ENCODE results near the gene GLIS1. TPM values are rescaled to one million over a fixed set of nuclear protein-coding genes. Genes with fewer than 3 reads are reported as not detected.

The GLIS1 gene
- total RNA-seq, 1 experiment from 2014 or later: 0.14 TPM

DNA sequence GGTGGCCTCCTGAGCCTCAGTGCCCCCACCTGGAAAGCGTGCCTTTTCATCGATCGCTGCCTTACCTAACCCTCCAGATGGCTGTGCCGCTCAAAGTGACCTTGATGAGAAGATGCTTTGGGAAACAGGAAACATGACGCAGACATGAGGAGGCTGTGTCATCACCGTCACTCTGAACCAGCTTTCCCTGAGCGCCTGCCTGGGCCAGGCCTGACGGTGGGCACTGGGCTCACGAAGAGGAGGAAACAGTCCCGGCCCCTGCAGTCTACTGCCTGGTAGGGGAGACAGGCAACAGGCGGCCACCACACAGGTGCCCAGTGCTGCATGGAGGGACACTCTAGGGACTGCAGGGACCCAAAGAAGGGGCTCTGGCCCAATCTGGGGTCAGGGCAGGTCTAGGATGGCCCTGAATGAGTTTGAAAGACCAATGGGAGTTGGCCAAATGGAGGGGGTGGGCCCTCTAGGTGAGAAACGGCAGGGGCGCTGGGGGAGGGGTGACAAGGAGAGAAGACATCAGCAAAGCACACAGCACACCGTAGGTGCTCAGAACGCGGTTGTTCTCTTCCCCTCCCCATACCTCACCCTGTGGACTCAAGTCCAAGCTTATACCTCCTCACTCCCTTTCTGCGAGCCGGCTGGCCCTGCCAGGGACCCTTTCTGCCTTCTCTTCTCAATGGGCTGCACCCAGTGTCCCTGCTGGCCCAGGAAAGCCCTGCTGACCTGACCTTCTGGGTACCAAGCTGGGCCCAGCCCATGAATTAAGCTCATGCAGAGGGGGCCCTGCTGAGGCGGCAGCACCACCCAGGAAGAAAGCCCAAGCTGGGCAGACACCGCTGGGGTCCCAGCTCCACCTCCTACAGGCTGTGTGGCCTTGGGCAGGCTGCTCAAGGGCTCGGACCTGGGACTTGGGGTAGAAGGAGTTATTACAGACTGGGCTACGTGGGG is 44.9 kb downstream of the GLIS1 start:
- DNase-seq (ENCODE audit: low spot score): no peak

DNA sequence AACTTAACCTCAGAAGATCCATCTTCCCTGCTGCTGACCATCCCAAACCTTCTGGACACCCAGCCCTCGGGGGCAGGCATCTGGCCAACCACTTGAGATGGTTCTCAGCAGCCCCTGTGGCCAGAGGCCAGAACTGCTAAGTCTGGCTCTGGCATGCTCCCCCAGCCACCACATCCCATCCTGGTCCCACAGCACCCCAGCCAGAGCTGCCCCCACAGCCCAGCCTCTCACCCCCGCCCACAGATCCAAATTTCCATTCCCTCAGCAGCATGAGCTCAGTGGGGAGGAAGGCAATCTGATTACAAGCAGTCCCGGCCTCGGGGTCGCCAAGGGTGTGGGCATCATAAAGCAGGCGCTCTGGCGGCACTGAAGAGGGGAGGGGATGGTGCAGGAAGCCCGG is 45.6 kb downstream of the GLIS1 start:
- DNase-seq (ENCODE audit: low spot score): no peak

DNA sequence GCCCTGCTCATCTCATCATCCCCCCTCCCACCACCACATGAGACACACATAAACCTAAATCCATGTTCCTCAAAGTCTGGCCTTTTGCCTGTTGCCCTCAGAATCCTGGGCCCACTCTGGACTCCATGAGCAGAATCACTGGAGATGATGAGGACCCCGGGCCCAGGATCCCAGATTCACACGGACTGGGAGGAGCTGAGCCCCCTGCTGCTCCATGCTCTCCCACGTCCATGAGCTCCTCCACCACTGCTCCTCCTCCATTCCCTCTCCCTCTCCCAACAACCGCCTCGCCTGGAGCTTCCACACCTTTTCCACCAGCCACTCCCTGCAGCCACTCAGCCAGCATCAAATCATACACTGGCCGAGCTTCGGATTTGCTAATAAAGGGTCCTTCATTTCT is 47.6 kb downstream of the GLIS1 start:
- DNase-seq (ENCODE audit: low spot score): no peak

DNA sequence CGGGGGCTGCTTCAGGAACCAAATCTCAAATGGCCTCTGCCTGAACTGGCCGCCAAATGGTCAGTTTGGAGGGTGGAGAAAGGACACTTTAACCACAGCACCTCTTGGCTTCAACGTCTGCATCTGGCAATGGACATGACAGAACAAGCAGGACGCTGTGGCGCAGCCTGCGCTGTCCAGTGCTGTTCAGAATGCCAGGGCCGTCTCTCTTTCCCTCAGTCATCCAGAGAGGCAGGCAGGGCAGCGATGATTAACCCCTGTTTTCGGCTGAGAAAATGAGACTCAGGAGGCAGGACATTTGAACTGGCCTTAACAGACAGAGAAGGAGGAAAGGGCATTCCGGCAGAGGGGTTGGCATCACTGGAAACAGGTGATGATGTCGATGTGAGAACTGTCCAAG is 48.6 kb downstream of the GLIS1 start:
- DNase-seq (ENCODE audit: low spot score): no peak

DNA sequence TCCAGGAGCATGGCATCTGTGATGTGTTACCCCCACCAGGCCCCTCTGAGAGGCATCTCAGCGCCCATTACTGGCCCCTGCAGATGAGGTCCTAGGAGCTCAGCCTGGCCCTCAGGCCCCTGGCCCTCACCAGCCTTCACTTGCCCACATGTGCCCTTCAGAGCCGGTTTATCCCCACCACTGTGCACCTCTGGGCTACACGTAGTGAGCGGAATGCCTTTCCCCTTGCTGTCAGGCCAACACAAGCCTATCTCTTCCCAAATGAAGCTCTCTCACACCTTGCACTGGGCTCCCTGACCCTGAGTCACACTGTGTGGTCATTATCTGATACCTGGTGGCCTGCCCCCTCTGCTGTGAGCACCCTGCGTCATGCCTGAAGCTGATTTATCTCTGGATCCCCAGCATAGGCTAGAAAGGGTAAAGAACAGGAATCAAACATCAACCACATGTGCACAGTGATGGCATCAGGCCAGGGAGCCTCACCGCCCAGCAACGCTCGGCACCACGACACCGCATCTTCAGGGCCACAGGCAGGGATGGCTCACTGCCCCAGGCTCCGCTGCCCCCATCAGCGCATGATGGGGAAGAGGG is 49.1 kb downstream of the GLIS1 start:
- DNase-seq (ENCODE audit: low spot score): no peak

DNA sequence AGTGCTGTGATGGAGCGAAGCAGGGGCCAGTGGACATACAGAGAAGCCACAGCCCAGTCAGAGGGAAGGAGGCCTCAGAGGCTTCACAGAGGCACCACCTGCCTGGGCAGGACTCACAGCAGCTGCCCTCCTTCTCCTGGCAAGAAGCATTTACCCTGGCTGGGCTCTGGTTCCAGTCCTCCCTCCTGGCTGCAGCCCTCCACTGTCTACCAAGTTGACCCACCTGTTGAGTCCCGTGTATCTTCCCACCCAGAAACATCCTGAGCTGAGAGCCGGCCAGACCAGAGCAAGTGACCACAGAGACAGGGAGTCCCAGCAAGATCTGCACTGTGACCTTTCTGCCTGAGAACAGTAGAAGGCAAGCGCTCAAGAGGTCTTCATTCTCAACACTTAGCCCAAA is 49.7 kb downstream of the GLIS1 start:
- DNase-seq (ENCODE audit: low spot score): no peak

DNA sequence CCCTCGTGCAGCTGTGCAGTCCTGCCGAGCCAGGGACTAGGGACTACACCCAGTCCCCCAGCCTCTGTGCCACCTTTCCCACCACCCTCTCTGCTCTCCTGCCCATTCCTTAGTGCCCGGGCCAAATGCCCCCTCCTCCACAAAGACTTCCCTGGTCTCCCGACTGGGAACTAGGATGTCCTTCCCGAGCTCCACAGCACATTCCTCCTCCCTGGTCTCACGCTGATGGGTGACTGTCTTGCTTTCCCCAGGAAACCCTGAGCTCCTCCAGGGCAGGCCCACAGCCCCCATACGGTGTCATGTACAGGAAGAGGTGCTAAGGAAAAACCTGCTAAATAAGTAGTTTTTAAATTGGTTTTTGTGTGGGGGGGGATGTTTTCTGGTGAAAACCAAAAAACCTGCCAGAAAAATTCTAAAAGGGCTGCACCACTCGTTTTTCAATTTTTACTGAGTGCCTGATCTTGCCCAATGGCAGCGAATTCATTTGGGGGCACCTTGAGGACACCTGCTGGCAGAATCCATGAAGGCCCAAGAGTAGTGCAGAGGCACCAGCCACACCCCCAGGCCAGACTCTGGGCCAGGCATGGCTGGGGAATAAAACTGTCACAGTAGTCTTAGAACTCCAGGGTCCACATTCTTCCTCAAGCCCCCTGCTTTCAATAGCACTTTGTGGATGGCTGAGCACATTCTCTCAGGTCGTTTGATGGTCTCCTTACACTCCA is 50.4 kb downstream of the GLIS1 start:
- DNase-seq (ENCODE audit: low spot score): no peak

DNA sequence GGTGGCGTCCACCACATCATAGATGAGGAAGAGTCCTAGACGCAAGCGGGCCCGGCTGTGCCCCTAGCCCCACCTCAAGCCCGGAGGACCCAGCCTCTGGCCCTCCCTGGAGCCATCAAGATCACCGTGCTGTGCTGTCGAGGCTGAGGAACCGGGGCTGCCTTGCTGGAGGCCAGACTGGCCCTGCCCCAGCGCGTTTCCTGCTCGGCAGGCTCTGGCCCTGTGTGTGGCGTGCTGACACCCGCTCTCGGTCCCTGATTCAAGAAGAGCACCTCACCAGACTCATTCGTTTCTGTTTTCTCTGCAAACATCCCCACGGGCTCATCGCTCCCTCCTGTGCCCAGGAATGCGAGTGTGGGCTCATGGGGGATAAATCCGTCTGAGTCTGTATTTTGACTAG is 51.1 kb downstream of the GLIS1 start:
- DNase-seq (ENCODE audit: low spot score): no peak

DNA sequence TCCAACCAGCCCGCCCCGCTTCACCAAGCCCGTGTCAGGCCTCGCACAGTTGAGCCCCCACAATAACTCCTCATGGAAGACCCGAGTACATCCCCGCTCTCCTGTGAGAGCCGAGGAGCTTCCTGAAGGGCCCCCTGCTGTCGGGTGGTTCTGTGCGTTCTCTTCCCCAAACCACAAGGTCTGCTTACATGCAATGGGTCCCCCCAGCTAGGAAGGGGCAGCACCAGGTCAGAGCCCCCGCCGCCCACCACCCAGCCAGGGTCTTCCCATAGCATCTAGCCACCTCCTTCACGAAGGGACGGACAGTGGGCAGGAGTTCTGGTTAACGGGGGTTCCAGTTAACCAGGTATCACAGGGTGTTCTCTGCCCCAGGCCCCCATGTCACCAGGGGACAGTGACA is 51.5 kb downstream of the GLIS1 start:
- no peak for DNase-seq (ENCODE audit: low spot score)

DNA sequence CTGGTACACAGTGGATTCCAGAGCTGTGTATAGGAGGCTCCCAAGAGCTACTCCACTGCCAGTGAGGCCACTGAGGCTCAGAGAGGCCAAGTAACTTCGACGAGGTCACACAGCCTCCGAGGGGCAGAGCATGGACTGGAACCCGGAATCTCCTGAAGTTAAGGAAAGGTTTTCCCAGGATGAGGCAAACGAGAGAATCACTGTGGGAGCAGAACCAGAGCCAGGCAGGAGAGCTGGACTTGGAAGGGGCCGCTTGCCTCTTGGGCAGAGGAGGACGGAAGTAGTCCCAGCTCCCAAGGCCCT is 52.0 kb downstream of the GLIS1 start:
- no peak for DNase-seq (ENCODE audit: low spot score)

DNA sequence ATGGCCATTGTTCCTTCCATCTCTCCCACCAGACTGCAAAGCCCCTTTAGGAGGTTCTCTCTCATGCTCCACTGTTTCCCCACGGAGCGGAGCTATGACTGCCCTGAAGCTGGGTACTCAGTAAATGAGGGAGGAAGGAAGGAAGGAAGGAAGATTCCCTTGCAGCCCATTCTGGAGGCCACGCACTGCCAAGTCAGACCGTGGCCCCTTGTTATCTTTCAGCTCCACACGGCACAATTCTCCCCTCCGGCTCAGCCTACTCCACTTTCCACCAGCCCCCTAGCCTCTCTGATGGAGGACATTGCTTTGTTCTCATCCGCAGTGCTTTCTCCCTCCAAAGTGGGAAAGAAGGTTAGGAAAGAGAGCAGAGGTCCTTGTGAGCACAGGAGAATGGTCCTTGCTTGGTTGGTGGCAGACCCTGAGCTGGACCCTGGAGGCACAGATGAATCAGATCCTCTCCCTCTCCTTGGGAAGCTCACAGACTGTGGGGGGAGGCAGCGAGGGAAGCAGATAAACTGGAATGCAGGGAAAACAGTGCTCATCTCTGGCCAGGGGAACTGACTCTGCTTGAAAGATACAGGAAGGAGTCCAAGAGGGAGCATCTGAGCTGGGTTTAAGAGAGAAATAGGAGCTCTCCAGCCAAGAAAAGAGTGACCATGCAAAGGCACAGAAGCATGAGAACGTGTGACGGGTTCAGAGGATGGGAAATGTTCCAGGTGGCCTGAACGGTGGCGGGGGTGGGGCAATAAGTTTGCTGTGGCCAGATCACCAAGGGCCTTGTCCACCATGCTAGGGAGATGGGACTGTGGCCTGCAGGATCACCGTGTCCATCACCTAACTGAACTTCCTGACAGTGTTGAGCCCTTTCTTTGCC is 52.6 kb downstream of the GLIS1 start:
- DNase-seq (ENCODE audit: low spot score): peak; percentile 22

DNA sequence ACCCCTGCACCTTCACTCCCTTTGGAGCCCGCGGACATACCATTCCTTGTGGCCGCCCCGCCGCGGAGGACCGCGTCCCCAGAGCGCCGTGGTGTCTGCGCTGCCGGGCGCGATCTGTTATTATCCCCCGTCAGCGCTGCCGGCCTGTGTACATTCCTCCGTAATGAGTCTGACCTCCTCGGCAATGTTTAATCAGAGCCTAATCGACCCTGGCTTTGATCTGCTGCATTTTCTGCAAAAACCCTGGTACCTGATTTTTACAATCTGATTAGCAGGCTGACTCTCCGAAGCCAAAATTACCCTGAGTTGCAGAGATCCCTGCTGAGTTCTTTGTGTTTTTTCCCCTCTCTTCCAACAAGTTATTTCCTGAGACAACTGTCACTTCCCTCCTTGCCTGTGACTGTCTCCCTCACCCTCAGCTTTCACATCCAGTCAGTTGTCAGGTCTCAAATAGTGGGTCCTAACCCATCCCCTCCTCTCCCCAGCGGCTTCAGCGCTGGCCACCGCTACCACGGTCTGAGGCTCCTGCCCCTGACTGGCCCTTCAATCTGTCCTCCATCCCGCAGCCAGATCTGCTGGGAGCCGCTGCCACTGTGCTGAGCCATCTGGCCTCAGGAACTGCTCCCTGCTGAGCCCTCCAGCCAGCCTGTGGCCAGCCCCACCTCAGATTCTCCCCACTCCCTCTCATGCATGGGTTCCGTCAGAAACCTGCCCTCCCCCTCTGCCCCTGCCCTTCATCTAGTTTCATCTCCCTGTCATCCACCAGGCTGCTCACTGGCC is 53.5 kb downstream of the GLIS1 start:
- DNase-seq (ENCODE audit: low spot score): peak; percentile 53

DNA sequence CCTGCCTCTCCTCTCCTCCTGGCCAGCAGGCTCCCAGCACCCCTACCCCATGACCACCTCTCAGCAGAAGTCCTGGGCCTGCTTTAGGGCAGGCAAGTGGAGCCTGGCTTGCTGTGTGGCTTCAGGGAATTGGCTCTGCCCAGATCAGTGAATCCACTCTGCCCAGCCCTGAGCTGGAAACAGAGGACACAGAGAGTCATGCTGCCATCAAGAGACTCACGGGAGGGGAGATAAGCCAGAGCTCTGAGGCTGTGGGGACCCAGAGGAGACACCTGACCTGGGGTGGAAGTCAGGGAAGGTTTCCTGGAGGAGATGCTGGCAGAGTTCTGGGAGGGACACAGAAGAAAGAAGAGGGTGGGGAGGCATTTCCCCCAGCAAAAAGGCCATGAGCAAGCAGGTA is 54.2 kb downstream of the GLIS1 start:
- no peak for DNase-seq (ENCODE audit: low spot score)

DNA sequence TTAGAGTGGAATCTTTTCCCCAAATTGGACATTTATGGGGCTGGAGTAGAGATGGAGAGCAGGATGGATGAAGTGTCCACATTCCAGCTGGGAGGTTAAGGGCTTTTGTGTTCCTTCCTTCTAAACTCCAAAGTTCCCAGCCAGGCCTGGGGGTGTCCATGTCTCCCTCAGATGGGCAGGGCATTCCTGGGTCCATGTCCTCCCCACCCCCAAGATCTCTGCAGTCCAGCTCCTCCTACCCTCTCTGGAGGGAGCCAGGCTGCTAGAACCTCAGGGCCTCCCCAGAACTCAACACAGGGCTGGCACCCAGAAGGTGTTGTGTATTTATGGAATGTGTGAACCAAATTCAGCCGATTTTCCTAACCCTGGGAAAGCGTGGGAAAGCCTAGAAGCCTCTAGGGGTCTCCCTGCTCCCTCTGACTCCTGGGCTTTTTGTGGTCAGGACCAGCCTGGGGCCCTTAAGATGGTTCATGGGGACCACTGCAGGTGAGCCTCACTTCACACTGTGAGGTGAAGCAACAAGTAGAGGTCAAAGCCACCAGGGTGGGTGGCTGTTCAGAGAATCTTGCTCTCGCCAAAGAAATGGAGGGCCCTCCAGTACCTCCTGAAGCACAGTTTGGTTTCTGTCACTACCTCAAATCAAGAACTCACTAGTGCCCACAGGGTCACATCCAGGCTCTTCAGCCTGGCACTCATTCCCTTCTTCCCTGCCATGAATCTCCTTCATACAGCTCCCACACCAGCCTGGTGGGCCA is 54.8 kb downstream of the GLIS1 start:
- DNase-seq (ENCODE audit: low spot score): no peak

DNA sequence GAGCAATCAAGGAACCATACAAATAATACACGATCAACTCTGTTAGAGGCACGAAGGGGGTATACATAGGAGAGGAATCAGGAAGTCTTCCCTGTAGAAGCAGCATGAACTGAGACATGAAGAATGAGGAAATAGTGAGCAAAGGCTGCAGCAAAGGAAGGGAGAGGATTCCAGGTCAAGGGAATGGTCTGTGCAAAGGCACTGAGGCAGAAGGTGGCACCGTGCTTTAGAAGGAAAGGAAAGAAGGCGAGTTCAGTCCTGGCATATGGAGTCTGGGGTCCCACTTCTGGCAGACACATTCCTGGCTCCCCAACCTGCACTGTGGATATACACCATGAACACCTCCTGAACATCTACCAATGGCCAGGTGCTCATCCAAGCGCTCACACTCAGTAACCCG is 56.1 kb downstream of the GLIS1 start:
- DNase-seq (ENCODE audit: low spot score): no peak

DNA sequence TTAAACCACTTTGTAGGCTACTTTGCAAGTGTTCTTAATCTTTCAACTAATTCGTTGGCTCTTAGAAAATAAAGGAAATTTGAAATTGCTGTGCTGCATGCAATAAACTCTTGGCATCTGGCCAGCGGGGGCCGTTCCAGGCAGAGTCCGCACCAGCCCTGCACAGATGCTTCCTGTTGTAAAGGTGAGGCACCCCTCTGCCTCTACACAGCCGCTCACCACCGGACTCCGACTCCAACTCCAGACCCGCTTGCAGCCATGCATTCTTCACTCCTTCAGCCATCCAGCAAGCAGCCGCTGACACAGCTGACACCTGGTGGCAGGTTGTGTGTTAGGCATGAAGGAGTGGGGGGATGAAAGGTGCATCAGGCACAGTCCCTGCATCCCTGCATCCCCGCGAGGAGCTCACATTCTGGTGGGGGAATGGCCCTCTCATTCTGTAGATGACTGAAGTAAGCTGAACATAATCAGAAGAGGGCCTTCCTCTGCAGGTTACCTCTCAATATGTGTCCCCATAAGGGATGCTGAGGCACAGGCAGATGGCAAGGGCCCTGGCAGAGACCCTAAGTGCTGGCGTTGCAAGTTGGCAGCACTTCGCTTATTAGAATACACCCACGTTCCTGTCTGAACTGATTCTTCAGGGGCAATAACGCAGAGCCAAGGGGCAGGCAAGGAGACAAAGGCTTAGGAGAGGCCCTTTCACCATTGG is 56.8 kb downstream of the GLIS1 start:
- DNase-seq (ENCODE audit: low spot score): peak; percentile 8

DNA sequence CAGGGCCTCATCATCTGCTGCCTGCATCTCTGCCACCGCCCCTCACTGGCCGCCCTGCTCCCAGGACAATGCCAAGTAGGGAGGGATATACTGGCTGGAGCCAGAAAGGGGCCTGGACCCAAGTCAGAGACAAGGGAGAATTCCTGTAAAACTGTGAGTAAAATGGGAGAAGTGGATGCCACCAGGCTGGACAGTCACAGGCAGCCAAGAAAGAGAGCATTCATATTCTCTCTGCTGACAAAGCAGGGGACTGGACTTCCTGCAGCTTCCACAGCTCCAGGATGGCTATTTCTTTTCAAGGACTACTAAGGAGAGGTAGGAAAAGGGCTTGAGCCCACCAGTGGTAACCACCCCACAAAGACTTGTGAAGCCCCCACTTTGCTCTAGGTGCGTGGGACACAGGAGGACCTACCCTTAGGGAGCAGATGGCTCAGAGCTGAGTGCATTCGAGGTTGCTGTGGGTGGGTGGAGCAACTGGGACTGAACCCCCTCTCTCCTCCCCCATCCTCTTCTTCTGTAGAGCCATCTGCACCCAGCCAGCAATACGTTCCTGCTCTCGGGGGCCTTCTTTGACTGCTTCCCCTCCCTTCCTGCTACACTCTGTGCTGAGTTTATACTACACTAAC is 57.5 kb downstream of the GLIS1 start:
- DNase-seq (ENCODE audit: low spot score): no peak

DNA sequence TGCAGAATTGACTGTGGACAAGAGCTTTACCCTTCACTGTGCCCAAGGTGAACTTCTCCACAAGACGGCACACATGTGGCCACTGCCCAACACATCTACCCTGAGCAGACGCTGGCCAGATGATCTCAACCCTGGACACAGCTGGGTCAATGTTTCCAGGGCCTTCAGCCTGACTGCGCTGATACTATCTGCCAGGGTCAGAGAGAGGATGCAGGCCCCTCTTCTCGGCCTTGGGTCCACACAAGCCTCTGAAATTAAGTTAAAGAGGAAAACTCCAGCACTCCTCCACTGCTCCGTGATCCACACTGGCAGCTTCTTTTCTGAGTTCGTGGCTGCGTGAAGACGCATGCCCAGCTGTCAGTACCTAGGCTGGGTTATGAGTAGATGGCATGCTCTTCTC is 58.1 kb downstream of the GLIS1 start:
- no peak for DNase-seq (ENCODE audit: low spot score)
